Coronary artery (tissue), 2 donors: ENCODE results near the gene ANKRD34C.
"Not testable (repeated sequence)": the region's sequence is repeated elsewhere in the genome, so short reads cannot be mapped to it uniquely, and the experiment has no call there.

Source experiments
- DNase-seq: peaks from one replicate; pipeline ENCODE4 v3.0.0-alpha.2; 2017; ENCODE audit warnings: low spot score
- H3K27ac ChIP-seq, 2 donors: fragments of 200-600 bp; sonication (generic); one replicate each; pipeline ENCODE4 v1.5.1; 2016 to 2019
- H3K4me3 ChIP-seq: fragments of 200-600 bp; sonication (generic); 2 replicates; pipeline ENCODE4 v1.5.1; 2016; ENCODE audit warnings: mild to moderate bottlenecking, moderate library complexity
- CTCF ChIP-seq: fragments of 200-600 bp; sonication (generic); IDR thresholded peaks from one replicate; pipeline ENCODE4 v1.5.1; 2019; ENCODE audit warnings: antibody characterized with exemption

The ANKRD34C gene

GRCh38 chr15:79310985-79311900 lies 28.7 kb downstream of the ANKRD34C start, which contains the start of gene TMED3:
Gene TMED3, plus strand, starts transcription at chr15:79311112. Its CDS starts 138 bp downstream, at chr15:79311250.
- H3K4me3 ChIP-seq: peak within 1 kb of the TSS; percentile 97
- no peak for DNase-seq
- no peak for TF ChIP-seq CTCF
- H3K27ac ChIP-seq: peak within 1 kb of the TSS; percentile 16 to 71

- H3K27ac ChIP-seq: no peak overlapping the region
- DNase-seq: no peak
Measured at GRCh38 chr15:79311901-79312553, 29.5 kb downstream of the ANKRD34C start.

GRCh38 chr15:79314186-79314585 lies 31.7 kb downstream of the ANKRD34C start:
- H3K27ac ChIP-seq: no peak overlapping the region
- H3K4me3 ChIP-seq: no peak overlapping the region
- TF ChIP-seq CTCF: no peak
- no peak for DNase-seq

More at GRCh38 chr15:79311901-79312553, 29.5 kb downstream of the ANKRD34C start:
- H3K4me3 ChIP-seq: peak overlapping the region; percentile 97
- no peak for TF ChIP-seq CTCF

- no peak for DNase-seq
- H3K27ac ChIP-seq: no peak overlapping the region
- no peak overlapping the region for H3K4me3 ChIP-seq
- TF ChIP-seq CTCF: no peak
Measured at GRCh38 chr15:79314811-79315210, 32.3 kb downstream of the ANKRD34C start.

- no peak overlapping the region for H3K4me3 ChIP-seq
- no peak overlapping the region for H3K27ac ChIP-seq
- no peak for TF ChIP-seq CTCF
- no peak for DNase-seq
Measured at GRCh38 chr15:79315623-79316328, 33.3 kb downstream of the ANKRD34C start.

GRCh38 chr15:79316864-79317263 lies 34.3 kb downstream of the ANKRD34C start:
- no peak for TF ChIP-seq CTCF
- Histone ChIP-seq H3K27ac (no peak overlapping the region), H3K4me3 (no peak overlapping the region)
- DNase-seq: no peak

GRCh38 chr15:79319973-79320372 lies 37.5 kb downstream of the ANKRD34C start:
- H3K4me3 ChIP-seq, H3K27ac ChIP-seq, DNase-seq: not testable (repeated sequence)
